Measurements from ENCODE around the gene SCYGR4. TPM values are rescaled to one million over a fixed set of nuclear protein-coding genes. Genes with fewer than 3 reads are reported as not detected.

The SCYGR4 gene
- total RNA-seq, 3 donors from 2014 or later: not detected

DNA sequence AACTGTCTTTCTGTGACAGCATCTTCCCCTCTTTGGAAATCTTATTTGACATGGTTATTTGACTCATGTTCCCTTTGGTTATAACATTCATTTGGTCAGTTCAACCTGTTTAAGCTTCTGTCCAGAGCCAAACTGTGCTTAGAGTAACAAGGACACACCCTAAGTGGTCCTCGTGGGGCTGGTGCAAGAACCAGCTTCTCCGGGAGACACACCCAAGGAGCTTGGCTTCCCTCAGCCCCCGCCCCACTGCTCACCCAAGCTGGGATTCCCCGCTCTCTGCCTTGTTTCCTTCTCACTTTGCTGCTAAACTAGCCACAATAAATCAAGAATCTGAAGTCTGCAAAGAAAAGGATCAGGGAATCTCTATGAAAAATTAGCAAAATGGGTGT, 4.0 kb upstream of the SCYGR4 start:
- H3K9me3 ChIP-seq: no peaks in the 10 kb centered on the region
- DNase-seq: peak in 1 of 3 donors; percentile 12
- TF ChIP-seq, protein P1, sequence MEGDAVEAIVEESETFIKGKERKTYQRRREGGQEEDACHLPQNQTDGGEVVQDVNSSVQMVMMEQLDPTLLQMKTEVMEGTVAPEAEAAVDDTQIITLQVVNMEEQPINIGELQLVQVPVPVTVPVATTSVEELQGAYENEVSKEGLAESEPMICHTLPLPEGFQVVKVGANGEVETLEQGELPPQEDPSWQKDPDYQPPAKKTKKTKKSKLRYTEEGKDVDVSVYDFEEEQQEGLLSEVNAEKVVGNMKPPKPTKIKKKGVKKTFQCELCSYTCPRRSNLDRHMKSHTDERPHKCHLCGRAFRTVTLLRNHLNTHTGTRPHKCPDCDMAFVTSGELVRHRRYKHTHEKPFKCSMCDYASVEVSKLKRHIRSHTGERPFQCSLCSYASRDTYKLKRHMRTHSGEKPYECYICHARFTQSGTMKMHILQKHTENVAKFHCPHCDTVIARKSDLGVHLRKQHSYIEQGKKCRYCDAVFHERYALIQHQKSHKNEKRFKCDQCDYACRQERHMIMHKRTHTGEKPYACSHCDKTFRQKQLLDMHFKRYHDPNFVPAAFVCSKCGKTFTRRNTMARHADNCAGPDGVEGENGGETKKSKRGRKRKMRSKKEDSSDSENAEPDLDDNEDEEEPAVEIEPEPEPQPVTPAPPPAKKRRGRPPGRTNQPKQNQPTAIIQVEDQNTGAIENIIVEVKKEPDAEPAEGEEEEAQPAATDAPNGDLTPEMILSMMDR (IDR thresholded peaks at IDR 0.05): no peak
- no peaks in the 10 kb centered on the region for H3K4me1 ChIP-seq (ENCODE audit: low read depth)
- ATAC-seq: peak; percentile 64
- no peaks in the 10 kb centered on the region for H3K36me3 ChIP-seq (ENCODE audit: low read depth)
- intact Hi-C loops (cut with DNase I, micrococcal nuclease): no loop called here
- H3K4me3 ChIP-seq: no peak overlapping the region

DNA sequence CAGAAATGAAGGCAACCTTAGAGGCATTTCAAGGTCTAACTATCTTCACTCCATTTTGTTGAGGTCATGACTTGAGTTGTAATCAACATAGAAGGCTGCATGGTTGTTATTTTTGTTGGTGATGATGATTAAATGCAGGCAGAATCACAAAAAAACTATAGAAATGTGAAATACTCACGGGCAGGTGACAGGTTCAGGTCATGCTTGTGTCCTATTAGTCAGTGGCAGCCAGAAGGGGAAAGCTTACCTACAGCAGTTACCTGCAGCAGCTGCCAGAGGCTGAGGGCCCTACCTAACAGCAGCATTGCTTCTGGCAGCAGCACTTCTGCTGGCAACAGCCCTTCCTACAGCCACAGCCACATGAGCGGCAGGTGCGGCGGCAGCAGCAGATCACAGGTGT, 3.1 kb upstream of the SCYGR4 start:
- no peak overlapping the region for H3K4me3 ChIP-seq
- no peaks in the 10 kb centered on the region for H3K4me1 ChIP-seq (ENCODE audit: low read depth)
- DNase-seq (no peak), ATAC-seq (no peak)
- no peaks in the 10 kb centered on the region for H3K36me3 ChIP-seq (ENCODE audit: low read depth)
- no peaks in the 10 kb centered on the region for H3K9me3 ChIP-seq
- intact Hi-C loops (cut with DNase I, micrococcal nuclease): no loop called here
- TF ChIP-seq, protein P1 (IDR thresholded peaks at IDR 0.05): no peak

DNA sequence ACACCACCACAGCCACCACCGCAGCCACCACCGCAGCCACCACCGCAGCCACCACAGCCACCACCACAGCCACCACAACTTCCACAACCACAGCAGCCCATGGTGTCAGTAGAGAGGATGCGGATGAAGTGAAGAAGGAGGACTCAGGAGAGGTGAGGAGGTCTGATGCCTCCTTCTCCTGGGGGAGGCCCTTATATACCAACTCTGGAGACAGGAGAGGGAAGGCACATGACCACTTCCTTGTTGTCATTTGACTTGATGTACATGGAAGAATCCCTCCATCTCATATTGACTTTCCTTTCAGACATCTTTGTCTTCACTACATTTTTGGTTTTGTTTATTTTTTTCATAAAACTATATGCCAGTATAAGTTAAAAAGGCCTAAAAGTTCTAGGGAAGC, 2.6 kb upstream of the SCYGR4 start, which contains the start of gene SCYGR3:
SCYGR3 (minus strand) TSS at position 101 of the 400 bp plus-strand sequence; CDS start at position 101, 0 bp downstream.
- Histone ChIP-seq H3K4me1 (ENCODE audit: low read depth) (no peaks in the 10 kb centered on the region), H3K4me3 (no peak within 1 kb of the TSS), H3K9me3 (no peaks in the 10 kb centered on the region), H3K36me3 (ENCODE audit: low read depth) (no peaks in the 10 kb centered on the region)
- DNase-seq (no peak), ATAC-seq (no peak)
- TF ChIP-seq, protein P1 (IDR thresholded peaks at IDR 0.05): no peak
- intact Hi-C loops (cut with DNase I, micrococcal nuclease): no loop called here

DNA sequence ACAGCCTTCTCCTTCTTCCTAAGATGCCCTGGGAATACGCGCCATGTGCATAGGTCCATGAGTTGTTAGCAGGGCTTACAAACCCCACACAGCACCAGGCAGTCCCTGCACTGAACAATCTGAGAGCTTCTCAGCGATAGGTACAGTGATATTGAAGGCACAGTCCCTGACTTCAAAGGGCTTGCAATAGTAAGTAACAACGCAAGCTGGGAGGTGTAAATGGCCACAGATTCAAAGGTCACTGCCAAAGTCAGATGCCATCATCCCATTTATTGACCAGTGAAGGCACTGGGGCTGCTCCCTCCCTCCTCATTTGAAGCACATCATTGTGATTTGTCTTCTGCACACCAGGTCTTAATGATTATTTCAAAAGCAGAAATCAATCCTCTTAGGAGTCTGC, 2.1 kb upstream of the SCYGR4 start:
- no peaks in the 10 kb centered on the region for H3K36me3 ChIP-seq (ENCODE audit: low read depth)
- H3K4me1 ChIP-seq (ENCODE audit: low read depth): no peaks in the 10 kb centered on the region
- H3K4me3 ChIP-seq: no peak overlapping the region
- intact Hi-C loops (cut with DNase I, micrococcal nuclease): no loop called here
- ATAC-seq: no peak
- TF ChIP-seq, protein P1 (IDR thresholded peaks at IDR 0.05): no peak
- DNase-seq: no peak
- no peaks in the 10 kb centered on the region for H3K9me3 ChIP-seq

DNA sequence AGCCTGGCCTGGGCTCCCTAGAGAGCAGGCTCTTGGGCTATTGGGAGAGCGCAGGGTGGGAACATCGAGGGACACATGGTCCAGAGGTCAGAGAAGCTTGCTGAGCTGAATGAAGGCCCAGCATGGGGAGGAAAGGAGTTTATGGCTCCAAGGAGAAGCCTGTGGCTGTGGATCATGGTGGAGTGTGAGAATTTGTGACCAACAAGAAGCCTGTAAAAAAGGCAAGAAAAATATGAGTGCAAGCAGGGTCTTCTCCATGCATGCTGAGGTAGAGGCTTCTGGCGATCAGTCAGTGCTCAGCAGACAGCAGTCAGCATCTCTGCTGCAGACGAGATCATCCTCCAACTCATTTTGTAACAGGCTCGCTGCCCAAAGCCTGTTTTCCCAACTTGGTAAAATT, 1.4 kb upstream of the SCYGR4 start:
- no peak for ATAC-seq
- intact Hi-C loops (cut with DNase I, micrococcal nuclease): no loop called here

More for the DNA sequence above, 1.4 kb upstream of the SCYGR4 start:
- H3K4me3 ChIP-seq: no peak overlapping the region
- no peak for DNase-seq
- H3K36me3 ChIP-seq (ENCODE audit: low read depth): no peaks in the 10 kb centered on the region
- TF ChIP-seq, protein P1 (IDR thresholded peaks at IDR 0.05): no peak
- H3K9me3 ChIP-seq: no peaks in the 10 kb centered on the region
- no peaks in the 10 kb centered on the region for H3K4me1 ChIP-seq (ENCODE audit: low read depth)
